Heart left ventricle (tissue), 13 donors: ENCODE results near the gene TSPYL6.

Experiments used
- CTCF ChIP-seq, 12 donors: fragments of 200-600 bp; sonication (generic) in 4 of 12; IDR thresholded peaks; one replicate each; pipeline versions ENCODE4 v1.5.0 to v1.8.0; 2018 to 2022; ENCODE audit warnings: antibody characterized with exemption in 12 of 12, mild to moderate bottlenecking in 5 of 12
- POLR2A ChIP-seq, 2 donors: fragments of 450-650 bp; IDR thresholded peaks; one replicate each; pipeline ENCODE4 v1.6.1; 2017; ENCODE audit warnings: antibody characterized with exemption in 2 of 2, mild to moderate bottlenecking in 2 of 2, moderate library complexity in 2 of 2
- donor health status: ischemic (EF 13 %, LVEDD 7.1; RV severe dilation, severe dysfunction).
- donor health status: DM: no; HTN: yes; CAD: no.
- donor health status: DM: no; HTN: no; CAD: no.
- donor health status: ischemic (EF 25% LVEDD 6.9; RV normal size, moderate dysfunction).
- donor health status: ischemic (EF 25% LVEDD 5.7; RV mildly dilated, moderate dysfunction).
- donor health status: ischemic (EF 35%, LVEDD 5.7; RV mildly dilated, moderate dysfunction).
- donor health status: nonischemic (EF 11% LVEDD 7.7; RV severe dilation, severe dysfunction).
- donor health status: DM: yes; HTN: yes; CAD: no.
- donor health status: PGD.
- donor health status: ischemic (EF 29% LVEDD 5.4; RV normal size, mild dysfunction).
- donor health status: nonischemic (EF 23%, LVEDD 6.1; RV moderate dilation, normal function).

- TF ChIP-seq CTCF (IDR thresholded peaks at IDR 0.05) (no peak), POLR2A (IDR thresholded peaks at IDR 0.05) (no peak)
Measured at GRCh38 chr2:54262015-54262765, 6.2 kb upstream of the TSPYL6 start.
